ENCODE results near the gene POLR3C. TPM values are rescaled to one million over a fixed set of nuclear protein-coding genes. Genes with fewer than 3 reads are reported as not detected.
A peak's percentile ranks its signal among the peaks of the same experiment; 100 is the strongest.

POLR3C gene
- polyA plus RNA-seq, 1 donor (not counting 4 experiments of a cell fraction or from before 2014, with no cell fraction given), result 33.9 TPM

DNA sequence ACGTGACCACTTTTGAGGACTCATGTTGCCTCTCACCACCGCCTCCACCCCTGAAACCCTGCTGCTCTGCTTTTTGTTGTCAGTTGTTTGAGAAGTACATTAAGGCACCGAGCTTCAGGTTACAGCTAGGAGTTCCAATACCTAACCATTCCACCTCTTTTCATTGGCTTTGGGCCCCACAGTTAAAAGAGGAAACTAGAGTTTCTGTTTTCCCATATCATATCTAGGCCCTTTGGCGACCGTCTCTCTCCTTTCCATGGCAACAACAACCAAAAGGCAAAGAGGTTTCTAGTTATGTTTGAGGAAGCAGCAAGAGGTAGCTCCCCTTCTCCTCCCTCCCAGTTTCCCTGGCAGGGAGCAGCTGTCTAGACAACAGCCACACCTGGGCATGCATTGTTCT, 55.8 kb downstream of the POLR3C start:
- dilution Hi-C loops (cut with MboI; ENCODE audit: extremely low pct_ligation_motif_present, low sequenced_read_pairs), result no loop called here
- DNase-seq (ENCODE audit: low read depth, low spot score) (no peak), FAIRE-seq (no peak)
- H3K4me1 ChIP-seq (ENCODE audit: control insufficient read depth, extremely low read depth, insufficient read depth, low read length), result peaks cover 12% of the 10 kb centered on the region
- no peaks in the 10 kb centered on the region for H4K20me1 ChIP-seq (ENCODE audit: control insufficient read depth, extremely low read depth, insufficient read depth, low read length)
- no peak overlapping the region for H3K27ac ChIP-seq (ENCODE audit: control insufficient read depth, insufficient read depth, low read length)
- H3K27me3 ChIP-seq (ENCODE audit: control insufficient read depth, extremely low read depth, insufficient read depth, low read length), result no peaks in the 10 kb centered on the region
- peak overlapping the region; percentile 54 for H2AFZ ChIP-seq (ENCODE audit: control insufficient read depth, low read length)
- no peak overlapping the region for H3K4me2 ChIP-seq (ENCODE audit: control insufficient read depth, extremely low read depth, insufficient read depth, low read depth, low read length)
- H3K79me2 ChIP-seq (ENCODE audit: control insufficient read depth, insufficient read depth, low read length), result no peaks in the 10 kb centered on the region
- no peaks in the 10 kb centered on the region for H3K9me1 ChIP-seq (ENCODE audit: control insufficient read depth, extremely low read depth, insufficient read depth, low read length)
- H3K9ac ChIP-seq (ENCODE audit: control insufficient read depth, extremely low read depth, insufficient read depth, low read length), result no peak overlapping the region
- H3K36me3 ChIP-seq (ENCODE audit: control insufficient read depth in 2 of 2, extremely low read depth in 1 of 2, insufficient read depth in 2 of 2, low read length in 2 of 2), result no peaks in the 10 kb centered on the region
- no peaks in the 10 kb centered on the region for H3K9me3 ChIP-seq (ENCODE audit: control insufficient read depth, low read depth, low read length)
- TF ChIP-seq EZH2 (IDR thresholded peaks at IDR 0.05; ENCODE audit: low read length), result no peak
- TF ChIP-seq, protein P1, sequence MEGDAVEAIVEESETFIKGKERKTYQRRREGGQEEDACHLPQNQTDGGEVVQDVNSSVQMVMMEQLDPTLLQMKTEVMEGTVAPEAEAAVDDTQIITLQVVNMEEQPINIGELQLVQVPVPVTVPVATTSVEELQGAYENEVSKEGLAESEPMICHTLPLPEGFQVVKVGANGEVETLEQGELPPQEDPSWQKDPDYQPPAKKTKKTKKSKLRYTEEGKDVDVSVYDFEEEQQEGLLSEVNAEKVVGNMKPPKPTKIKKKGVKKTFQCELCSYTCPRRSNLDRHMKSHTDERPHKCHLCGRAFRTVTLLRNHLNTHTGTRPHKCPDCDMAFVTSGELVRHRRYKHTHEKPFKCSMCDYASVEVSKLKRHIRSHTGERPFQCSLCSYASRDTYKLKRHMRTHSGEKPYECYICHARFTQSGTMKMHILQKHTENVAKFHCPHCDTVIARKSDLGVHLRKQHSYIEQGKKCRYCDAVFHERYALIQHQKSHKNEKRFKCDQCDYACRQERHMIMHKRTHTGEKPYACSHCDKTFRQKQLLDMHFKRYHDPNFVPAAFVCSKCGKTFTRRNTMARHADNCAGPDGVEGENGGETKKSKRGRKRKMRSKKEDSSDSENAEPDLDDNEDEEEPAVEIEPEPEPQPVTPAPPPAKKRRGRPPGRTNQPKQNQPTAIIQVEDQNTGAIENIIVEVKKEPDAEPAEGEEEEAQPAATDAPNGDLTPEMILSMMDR (optimal IDR thresholded peaks at IDR 0.05 in 1 of 3, IDR thresholded peaks at IDR 0.05 in 1 of 3, conservative IDR thresholded peaks at IDR 0.05 in 1 of 3; ENCODE audit: extremely low read depth in 1 of 3, insufficient read depth in 2 of 3, low read length in 3 of 3), result no peak
- H3K4me3 ChIP-seq (ENCODE audit: control insufficient read depth in 2 of 3, extremely low read depth in 1 of 3, insufficient read depth in 2 of 3, low read depth in 1 of 3, low read length in 3 of 3), result no peak overlapping the region

DNA sequence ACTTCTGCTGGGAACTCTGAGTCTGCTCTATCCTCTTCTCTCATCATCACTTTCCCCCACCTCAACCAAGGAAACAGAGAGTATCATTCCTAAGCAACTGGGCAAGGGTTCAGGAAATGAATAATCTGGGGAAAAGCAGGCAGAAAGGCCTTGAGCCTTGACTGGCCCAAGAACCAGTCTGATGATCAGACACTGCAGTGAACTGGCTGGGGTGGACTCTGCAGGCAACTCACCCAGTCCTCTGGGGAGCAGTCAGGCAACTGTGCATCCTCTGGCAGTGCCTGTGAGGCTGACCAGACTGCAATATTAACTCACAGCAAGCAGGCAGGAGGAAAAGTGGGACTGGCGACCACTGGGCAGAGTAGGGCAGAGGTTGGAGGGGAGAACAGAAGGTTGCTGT, 60.7 kb downstream of the POLR3C start:
- Histone ChIP-seq H3K4me1 (ENCODE audit: control insufficient read depth, extremely low read depth, insufficient read depth, low read length) (peaks cover 8% of the 10 kb centered on the region), H3K27me3 (ENCODE audit: control insufficient read depth, extremely low read depth, insufficient read depth, low read length) (no peaks in the 10 kb centered on the region), H2AFZ (ENCODE audit: control insufficient read depth, low read length) (no peak overlapping the region), H3K9ac (ENCODE audit: control insufficient read depth, extremely low read depth, insufficient read depth, low read length) (no peak overlapping the region), H3K27ac (ENCODE audit: control insufficient read depth, insufficient read depth, low read length) (no peak overlapping the region), H3K4me2 (ENCODE audit: control insufficient read depth, extremely low read depth, insufficient read depth, low read depth, low read length) (no peak overlapping the region), H3K79me2 (ENCODE audit: control insufficient read depth, insufficient read depth, low read length) (no peaks in the 10 kb centered on the region), H3K9me1 (ENCODE audit: control insufficient read depth, extremely low read depth, insufficient read depth, low read length) (no peaks in the 10 kb centered on the region), H3K4me3 (ENCODE audit: control insufficient read depth in 2 of 3, extremely low read depth in 1 of 3, insufficient read depth in 2 of 3, low read depth in 1 of 3, low read length in 3 of 3) (no peak overlapping the region), H4K20me1 (ENCODE audit: control insufficient read depth, extremely low read depth, insufficient read depth, low read length) (no peaks in the 10 kb centered on the region), H3K36me3 (ENCODE audit: control insufficient read depth in 2 of 2, extremely low read depth in 1 of 2, insufficient read depth in 2 of 2, low read length in 2 of 2) (no peaks in the 10 kb centered on the region), H3K9me3 (ENCODE audit: control insufficient read depth, low read depth, low read length) (no peaks in the 10 kb centered on the region)
- dilution Hi-C loops (cut with MboI; ENCODE audit: extremely low pct_ligation_motif_present, low sequenced_read_pairs), result no loop called here
- TF ChIP-seq, protein P1 (optimal IDR thresholded peaks at IDR 0.05 in 1 of 3, IDR thresholded peaks at IDR 0.05 in 1 of 3, conservative IDR thresholded peaks at IDR 0.05 in 1 of 3; ENCODE audit: extremely low read depth in 1 of 3, insufficient read depth in 2 of 3, low read length in 3 of 3), result no peak
- no peak for TF ChIP-seq EZH2 (IDR thresholded peaks at IDR 0.05; ENCODE audit: low read length)
- DNase-seq (ENCODE audit: low read depth, low spot score) (no peak), FAIRE-seq (no peak)

Measured in keratinocyte (primary cell).